ENCODE data around the gene DLG2. TPM values are rescaled to one million over a fixed set of nuclear protein-coding genes. Genes with fewer than 3 reads are reported as not detected.

Gene DLG2
- total RNA-seq, 4 donors from 2014 or later = 6.5 to 14.6 (median 7.2) TPM

DNA sequence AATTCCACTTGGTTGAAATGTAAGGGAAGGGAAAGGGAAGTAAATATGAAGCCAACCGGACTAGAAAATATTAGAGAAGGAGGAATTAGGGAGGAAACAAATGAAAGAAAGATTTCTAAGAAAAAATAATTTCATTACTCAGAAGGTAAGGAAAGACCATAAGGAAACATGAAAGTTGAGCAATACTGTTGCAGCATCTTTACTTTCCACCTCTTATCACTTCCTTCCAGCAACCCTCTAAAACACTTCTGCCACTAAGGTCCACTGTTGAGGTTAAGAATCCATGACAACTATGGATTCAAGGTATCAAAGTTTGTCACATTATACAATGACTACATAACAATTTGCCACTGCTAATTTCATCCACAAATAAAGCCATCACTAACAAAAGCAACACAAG is 308.6 kb downstream of the DLG2 start:
- no peak for DNase-seq (ENCODE audit: low spot score in 2 of 2)
- H3K27ac ChIP-seq = no peak overlapping the region
- 59 to 73% methylated on average over 1 of the region's 1 CpG for WGBS, 2 donors
- no peaks in the 10 kb centered on the region for H3K4me1 ChIP-seq
- no peaks in the 10 kb centered on the region for H3K36me3 ChIP-seq
- no peaks in the 10 kb centered on the region for H3K27me3 ChIP-seq
- TF ChIP-seq, protein P1, sequence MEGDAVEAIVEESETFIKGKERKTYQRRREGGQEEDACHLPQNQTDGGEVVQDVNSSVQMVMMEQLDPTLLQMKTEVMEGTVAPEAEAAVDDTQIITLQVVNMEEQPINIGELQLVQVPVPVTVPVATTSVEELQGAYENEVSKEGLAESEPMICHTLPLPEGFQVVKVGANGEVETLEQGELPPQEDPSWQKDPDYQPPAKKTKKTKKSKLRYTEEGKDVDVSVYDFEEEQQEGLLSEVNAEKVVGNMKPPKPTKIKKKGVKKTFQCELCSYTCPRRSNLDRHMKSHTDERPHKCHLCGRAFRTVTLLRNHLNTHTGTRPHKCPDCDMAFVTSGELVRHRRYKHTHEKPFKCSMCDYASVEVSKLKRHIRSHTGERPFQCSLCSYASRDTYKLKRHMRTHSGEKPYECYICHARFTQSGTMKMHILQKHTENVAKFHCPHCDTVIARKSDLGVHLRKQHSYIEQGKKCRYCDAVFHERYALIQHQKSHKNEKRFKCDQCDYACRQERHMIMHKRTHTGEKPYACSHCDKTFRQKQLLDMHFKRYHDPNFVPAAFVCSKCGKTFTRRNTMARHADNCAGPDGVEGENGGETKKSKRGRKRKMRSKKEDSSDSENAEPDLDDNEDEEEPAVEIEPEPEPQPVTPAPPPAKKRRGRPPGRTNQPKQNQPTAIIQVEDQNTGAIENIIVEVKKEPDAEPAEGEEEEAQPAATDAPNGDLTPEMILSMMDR (IDR thresholded peaks at IDR 0.05) = no peak
- TF ChIP-seq POLR2A (IDR thresholded peaks at IDR 0.05) = no peak
- TF ChIP-seq EP300 (IDR thresholded peaks at IDR 0.05) = no peak
- H3K4me3 ChIP-seq = no peak overlapping the region
- H3K9me3 ChIP-seq = no peaks in the 10 kb centered on the region

DNA sequence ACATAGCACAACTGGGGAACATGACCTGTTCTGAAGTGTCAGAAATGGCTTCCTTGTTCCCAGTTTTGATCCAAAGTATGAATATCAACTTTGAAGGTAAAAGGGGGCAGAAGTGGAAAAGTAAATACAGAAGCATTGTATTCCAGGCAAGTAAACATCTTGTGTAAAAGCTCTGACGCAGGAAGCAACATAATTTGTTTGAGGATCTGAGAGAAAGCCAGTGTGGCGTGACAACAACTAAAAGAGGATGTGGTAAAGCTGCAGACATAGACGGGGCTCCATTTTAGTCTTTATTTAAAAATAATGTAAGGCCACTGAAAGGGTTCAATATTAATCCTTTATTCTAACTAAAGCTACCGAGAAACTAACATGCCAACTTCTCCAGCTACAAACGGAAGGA is 310.2 kb downstream of the DLG2 start:
- DNase-seq (ENCODE audit: low spot score in 2 of 2) = no peak
- H3K4me3 ChIP-seq = no peak overlapping the region
- H3K27ac ChIP-seq = no peak overlapping the region
- 66 to 86% methylated on average over 5 of the region's 5 CpGs for WGBS, 2 donors
- TF ChIP-seq, protein P1 (IDR thresholded peaks at IDR 0.05) = no peak
- no peak for TF ChIP-seq EP300 (IDR thresholded peaks at IDR 0.05)
- no peak for TF ChIP-seq POLR2A (IDR thresholded peaks at IDR 0.05)
- no peaks in the 10 kb centered on the region for H3K4me1 ChIP-seq
- H3K9me3 ChIP-seq = no peaks in the 10 kb centered on the region
- no peaks in the 10 kb centered on the region for H3K36me3 ChIP-seq
- no peaks in the 10 kb centered on the region for H3K27me3 ChIP-seq

DNA sequence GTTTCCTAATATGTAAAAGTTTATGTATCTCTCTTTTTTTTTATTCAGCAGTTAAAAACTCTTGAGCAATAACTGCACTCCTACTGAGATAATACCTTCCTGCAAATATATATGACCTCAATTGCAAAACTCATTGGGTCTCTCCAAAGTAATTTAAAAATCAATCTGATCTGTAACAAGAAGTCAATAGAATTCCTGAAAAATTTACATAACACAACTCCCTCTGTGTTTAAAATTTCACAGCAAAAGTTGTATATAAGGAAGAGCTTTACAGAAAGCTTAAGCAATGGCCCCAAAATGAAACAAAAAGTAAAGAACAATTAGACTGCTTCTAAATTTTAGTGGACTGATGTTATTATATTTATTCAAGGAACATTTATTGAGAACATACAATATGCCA is 313.4 kb downstream of the DLG2 start:
- no peaks in the 10 kb centered on the region for H3K4me1 ChIP-seq
- TF ChIP-seq, protein P1 (IDR thresholded peaks at IDR 0.05) = no peak
- no peaks in the 10 kb centered on the region for H3K36me3 ChIP-seq
- H3K4me3 ChIP-seq = no peak overlapping the region
- no peak overlapping the region for H3K27ac ChIP-seq
- no peaks in the 10 kb centered on the region for H3K9me3 ChIP-seq
- no peaks in the 10 kb centered on the region for H3K27me3 ChIP-seq
- no peak for DNase-seq (ENCODE audit: low spot score in 2 of 2)

DNA sequence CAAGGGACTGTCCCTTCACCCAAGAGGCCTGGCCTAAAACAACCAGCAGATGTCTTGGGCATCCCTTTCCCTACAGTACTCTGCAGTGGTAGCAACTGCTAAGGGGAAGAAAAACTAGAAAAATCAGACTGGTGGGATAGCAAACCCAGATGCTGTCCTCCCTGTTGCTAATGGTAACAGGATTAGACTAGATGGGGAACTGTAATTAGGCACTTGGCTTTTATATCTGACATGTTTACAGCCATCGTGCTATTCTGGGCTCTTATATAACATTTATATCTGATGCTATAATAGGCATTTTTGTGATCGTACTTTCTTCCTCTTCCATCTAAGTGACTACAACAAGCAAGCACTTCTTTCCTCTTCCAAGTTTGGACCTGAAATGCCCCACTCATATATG is 316.7 kb downstream of the DLG2 start:
- Histone ChIP-seq H3K27me3 (no peaks in the 10 kb centered on the region), H3K27ac (no peak overlapping the region), H3K36me3 (no peaks in the 10 kb centered on the region), H3K9me3 (no peaks in the 10 kb centered on the region), H3K4me3 (no peak overlapping the region), H3K4me1 (no peaks in the 10 kb centered on the region)
- WGBS, 2 donors = 64 to 67% methylated on average over 2 of the region's 2 CpGs
- TF ChIP-seq, protein P1 (IDR thresholded peaks at IDR 0.05) = no peak
- TF ChIP-seq EP300 (IDR thresholded peaks at IDR 0.05) (no peak), POLR2A (IDR thresholded peaks at IDR 0.05) (no peak)
- no peak for DNase-seq (ENCODE audit: low spot score in 2 of 2)

DNA sequence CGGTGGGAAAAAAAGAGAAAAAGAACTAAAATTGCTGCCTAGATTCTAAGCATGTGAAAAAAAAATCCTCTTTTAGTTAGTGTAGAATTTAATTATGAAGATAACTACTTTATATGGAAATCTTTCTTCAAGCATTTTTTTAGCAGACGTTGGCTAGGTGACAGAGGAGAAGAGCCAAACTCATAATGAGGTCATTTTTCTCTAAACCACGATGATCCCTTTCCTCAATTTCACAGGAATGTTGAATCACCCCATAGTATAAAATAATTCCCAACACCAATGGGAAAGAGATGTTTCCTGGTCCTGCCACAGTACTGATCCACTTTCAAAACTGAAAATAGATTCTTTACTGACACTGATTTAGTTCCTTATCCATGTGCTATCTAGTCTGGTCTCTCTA is 319.8 kb downstream of the DLG2 start:
- no peak overlapping the region for H3K27ac ChIP-seq
- H3K36me3 ChIP-seq = no peaks in the 10 kb centered on the region
- WGBS, 2 donors = 52 to 54% methylated on average over 3 of the region's 3 CpGs
- H3K27me3 ChIP-seq = no peaks in the 10 kb centered on the region
- no peaks in the 10 kb centered on the region for H3K9me3 ChIP-seq
- TF ChIP-seq EP300 (IDR thresholded peaks at IDR 0.05) (no peak), POLR2A (IDR thresholded peaks at IDR 0.05) (no peak)
- TF ChIP-seq, protein P1 (IDR thresholded peaks at IDR 0.05) = no peak
- no peaks in the 10 kb centered on the region for H3K4me1 ChIP-seq
- no peak overlapping the region for H3K4me3 ChIP-seq
- DNase-seq (ENCODE audit: low spot score in 2 of 2) = no peak

Data from tibial nerve (tissue), 4 donors.